ENCODE data around the gene RHBG.

DNA sequence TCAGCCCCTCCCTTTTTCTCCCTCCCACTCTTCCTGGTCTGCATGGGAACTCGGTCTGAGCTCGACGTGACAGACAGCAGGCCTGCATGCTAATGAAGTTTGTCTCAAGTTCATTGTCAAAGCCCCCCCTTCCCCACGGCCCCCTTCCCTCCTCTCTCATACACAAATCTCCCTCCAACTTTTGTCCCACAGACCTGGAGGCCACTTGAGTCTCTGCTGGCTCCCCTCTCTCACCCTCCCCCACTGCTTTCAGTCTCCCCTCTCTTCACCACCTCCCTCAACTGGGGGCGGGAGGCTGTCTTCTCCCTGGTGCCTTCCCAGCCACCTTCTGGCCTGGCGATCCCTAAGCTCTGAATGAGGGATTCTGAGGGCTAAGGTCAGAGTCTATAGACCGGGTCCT, 61.3 kb downstream of the RHBG start:
- TF ChIP-seq, protein P1, sequence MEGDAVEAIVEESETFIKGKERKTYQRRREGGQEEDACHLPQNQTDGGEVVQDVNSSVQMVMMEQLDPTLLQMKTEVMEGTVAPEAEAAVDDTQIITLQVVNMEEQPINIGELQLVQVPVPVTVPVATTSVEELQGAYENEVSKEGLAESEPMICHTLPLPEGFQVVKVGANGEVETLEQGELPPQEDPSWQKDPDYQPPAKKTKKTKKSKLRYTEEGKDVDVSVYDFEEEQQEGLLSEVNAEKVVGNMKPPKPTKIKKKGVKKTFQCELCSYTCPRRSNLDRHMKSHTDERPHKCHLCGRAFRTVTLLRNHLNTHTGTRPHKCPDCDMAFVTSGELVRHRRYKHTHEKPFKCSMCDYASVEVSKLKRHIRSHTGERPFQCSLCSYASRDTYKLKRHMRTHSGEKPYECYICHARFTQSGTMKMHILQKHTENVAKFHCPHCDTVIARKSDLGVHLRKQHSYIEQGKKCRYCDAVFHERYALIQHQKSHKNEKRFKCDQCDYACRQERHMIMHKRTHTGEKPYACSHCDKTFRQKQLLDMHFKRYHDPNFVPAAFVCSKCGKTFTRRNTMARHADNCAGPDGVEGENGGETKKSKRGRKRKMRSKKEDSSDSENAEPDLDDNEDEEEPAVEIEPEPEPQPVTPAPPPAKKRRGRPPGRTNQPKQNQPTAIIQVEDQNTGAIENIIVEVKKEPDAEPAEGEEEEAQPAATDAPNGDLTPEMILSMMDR (IDR thresholded peaks at IDR 0.05 in 4 of 5, conservative IDR thresholded peaks at IDR 0.05 in 1 of 5): no peak
- no peak for TF ChIP-seq POLR2A (IDR thresholded peaks at IDR 0.05)

Measured in gastrocnemius medialis (tissue), 4 donors.